ENCODE results near the gene MAP3K7. TPM values are rescaled to one million over a fixed set of nuclear protein-coding genes. Genes with fewer than 3 reads are reported as not detected.

Gene MAP3K7
- total RNA-seq, 1 donor from 2014 or later, result 31.8 TPM

DNA sequence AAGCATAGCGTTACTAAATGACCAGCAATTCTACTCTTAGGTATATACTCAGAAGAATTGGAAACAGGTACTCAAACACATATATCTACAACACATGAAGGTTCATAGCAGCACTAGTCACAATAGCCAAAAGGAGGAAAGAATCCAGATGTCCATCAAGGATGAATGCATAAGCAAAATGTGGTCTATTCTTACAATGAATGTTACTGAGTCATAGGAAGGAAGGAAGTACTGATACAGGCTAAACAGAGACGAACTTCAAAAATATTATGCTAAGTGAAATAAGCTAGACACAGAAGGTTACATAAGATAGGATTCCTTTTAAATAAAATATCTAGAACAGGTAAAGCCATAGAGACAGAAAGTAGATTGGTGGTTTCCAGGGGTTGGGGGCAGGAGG, 93.5 kb downstream of the MAP3K7 start:
- DNase-seq (ENCODE audit: extremely low spot score, unreplicated experiment), result no peak
- Mint-ChIP-seq H3K9me3 (ENCODE audit: unreplicated experiment) (no peaks in the 10 kb centered on the region), H3K27ac (ENCODE audit: unreplicated experiment) (no peak overlapping the region), H3K4me1 (ENCODE audit: unreplicated experiment) (no peaks in the 10 kb centered on the region), H3K27me3 (ENCODE audit: unreplicated experiment) (peaks cover 16% of the 10 kb centered on the region), H3K36me3 (ENCODE audit: unreplicated experiment) (no peaks in the 10 kb centered on the region), H3K4me3 (ENCODE audit: unreplicated experiment) (no peak overlapping the region)
- TF ChIP-seq, protein P1, sequence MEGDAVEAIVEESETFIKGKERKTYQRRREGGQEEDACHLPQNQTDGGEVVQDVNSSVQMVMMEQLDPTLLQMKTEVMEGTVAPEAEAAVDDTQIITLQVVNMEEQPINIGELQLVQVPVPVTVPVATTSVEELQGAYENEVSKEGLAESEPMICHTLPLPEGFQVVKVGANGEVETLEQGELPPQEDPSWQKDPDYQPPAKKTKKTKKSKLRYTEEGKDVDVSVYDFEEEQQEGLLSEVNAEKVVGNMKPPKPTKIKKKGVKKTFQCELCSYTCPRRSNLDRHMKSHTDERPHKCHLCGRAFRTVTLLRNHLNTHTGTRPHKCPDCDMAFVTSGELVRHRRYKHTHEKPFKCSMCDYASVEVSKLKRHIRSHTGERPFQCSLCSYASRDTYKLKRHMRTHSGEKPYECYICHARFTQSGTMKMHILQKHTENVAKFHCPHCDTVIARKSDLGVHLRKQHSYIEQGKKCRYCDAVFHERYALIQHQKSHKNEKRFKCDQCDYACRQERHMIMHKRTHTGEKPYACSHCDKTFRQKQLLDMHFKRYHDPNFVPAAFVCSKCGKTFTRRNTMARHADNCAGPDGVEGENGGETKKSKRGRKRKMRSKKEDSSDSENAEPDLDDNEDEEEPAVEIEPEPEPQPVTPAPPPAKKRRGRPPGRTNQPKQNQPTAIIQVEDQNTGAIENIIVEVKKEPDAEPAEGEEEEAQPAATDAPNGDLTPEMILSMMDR (IDR thresholded peaks at IDR 0.05), result no peak

DNA sequence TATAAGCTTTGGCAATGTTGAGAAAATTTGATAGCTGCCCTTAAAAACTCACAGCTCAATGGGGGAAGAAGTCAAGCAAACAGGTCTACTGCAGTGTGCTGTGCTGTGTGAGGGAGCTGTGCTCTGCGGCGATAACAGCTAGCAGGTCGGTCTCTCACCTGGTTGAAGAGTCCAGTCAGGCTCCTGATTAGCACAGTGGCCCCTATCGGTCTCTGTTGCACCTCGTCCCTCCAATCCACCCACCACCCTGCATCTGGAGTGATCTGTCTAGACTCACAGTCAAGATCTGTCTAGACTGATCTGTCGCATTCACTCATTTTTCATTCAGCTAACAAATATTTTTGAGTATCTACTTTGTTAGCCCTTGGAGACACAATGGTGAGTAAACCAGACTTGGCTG, 94.1 kb downstream of the MAP3K7 start:
- TF ChIP-seq, protein P1 (IDR thresholded peaks at IDR 0.05), result no peak
- Mint-ChIP-seq H3K4me1 (ENCODE audit: unreplicated experiment) (no peaks in the 10 kb centered on the region), H3K9me3 (ENCODE audit: unreplicated experiment) (no peaks in the 10 kb centered on the region), H3K36me3 (ENCODE audit: unreplicated experiment) (no peaks in the 10 kb centered on the region), H3K27me3 (ENCODE audit: unreplicated experiment) (peaks cover 19% of the 10 kb centered on the region), H3K27ac (ENCODE audit: unreplicated experiment) (no peak overlapping the region), H3K4me3 (ENCODE audit: unreplicated experiment) (no peak overlapping the region)
- no peak for DNase-seq (ENCODE audit: extremely low spot score, unreplicated experiment)

DNA sequence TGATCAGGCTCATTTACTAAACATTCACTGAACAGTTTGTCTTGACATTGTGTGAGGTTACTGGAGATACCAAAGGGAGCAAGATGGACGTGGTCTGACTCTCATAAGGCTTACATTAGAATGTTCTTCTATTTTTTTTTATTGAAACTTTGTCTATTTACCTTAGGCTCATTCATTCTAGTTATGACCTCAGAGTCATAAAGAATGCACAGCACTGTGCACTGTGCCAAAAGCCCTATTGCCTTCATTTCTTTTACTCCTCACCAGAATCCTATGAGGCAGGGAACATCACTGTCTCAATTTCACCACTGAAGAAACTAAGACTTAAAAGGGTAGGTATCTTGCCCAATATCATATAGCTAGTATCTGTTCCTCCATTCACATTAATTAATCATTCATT, 94.5 kb downstream of the MAP3K7 start:
- TF ChIP-seq, protein P1 (IDR thresholded peaks at IDR 0.05), result no peak
- Mint-ChIP-seq H3K36me3 (ENCODE audit: unreplicated experiment) (no peaks in the 10 kb centered on the region), H3K4me3 (ENCODE audit: unreplicated experiment) (no peak overlapping the region), H3K27ac (ENCODE audit: unreplicated experiment) (no peak overlapping the region), H3K9me3 (ENCODE audit: unreplicated experiment) (no peaks in the 10 kb centered on the region), H3K4me1 (ENCODE audit: unreplicated experiment) (no peaks in the 10 kb centered on the region), H3K27me3 (ENCODE audit: unreplicated experiment) (peaks cover 22% of the 10 kb centered on the region)
- no peak for DNase-seq (ENCODE audit: extremely low spot score, unreplicated experiment)

DNA sequence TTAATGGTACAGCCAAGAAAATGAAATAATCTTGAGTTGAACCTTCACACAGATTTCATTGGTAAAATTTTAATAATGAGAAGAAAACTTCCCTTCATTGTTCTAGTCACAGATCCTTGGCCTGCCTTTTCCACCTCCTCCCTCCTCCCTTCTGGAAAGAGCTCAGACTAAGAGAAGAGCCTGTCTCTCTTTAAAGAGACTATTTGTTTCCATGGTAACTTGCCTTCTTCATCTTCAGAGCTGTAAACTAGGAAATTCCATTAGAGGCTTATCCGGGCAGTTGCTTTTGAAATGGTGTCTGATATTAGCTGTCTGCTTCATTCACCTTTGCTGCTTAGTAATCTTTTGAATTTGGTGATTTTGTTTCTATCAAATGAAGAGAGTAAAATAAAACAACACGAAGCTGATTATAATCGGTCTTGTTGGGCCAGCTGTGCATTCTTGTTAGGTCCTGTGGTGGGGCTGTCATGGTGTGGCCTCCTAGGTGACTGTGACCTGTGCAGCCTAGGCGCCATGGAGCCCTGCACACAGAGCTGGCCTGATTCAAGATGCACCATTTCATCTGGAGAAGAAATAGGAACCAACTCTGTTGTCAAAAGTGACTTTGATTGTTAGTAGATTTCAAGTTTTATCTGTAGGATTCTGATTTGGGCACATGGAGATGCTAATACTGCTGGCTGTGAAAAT, 96.7 kb downstream of the MAP3K7 start:
- Mint-ChIP-seq H3K4me3 (ENCODE audit: unreplicated experiment) (no peak overlapping the region), H3K9me3 (ENCODE audit: unreplicated experiment) (no peaks in the 10 kb centered on the region), H3K36me3 (ENCODE audit: unreplicated experiment) (no peaks in the 10 kb centered on the region), H3K4me1 (ENCODE audit: unreplicated experiment) (no peaks in the 10 kb centered on the region), H3K27me3 (ENCODE audit: unreplicated experiment) (peaks cover 22% of the 10 kb centered on the region), H3K27ac (ENCODE audit: unreplicated experiment) (no peak overlapping the region)
- DNase-seq (ENCODE audit: extremely low spot score, unreplicated experiment), result no peak
- TF ChIP-seq, protein P1 (IDR thresholded peaks at IDR 0.05), result no peak

DNA sequence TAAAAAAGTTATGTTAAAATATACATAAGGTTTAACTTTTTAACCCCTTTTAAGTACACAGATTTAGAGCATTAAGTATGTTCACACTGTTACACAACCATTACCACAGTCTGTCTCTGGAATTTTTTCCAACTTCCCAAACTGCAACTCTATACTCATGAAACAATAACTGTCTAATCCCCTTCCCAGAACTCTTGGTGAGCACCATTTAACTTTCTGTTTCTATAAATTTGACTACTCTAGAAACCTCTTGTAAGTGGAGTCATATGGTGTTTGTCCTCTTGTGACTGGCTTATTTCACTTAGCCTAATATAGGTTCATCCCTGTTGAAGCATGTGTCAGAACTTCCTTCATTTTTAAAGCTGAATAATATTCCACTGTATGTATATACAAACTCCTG, 98.1 kb downstream of the MAP3K7 start:
- H3K4me3 Mint-ChIP-seq (ENCODE audit: unreplicated experiment), result no peak overlapping the region
- H3K9me3 Mint-ChIP-seq (ENCODE audit: unreplicated experiment), result no peaks in the 10 kb centered on the region
- H3K4me1 Mint-ChIP-seq (ENCODE audit: unreplicated experiment), result no peaks in the 10 kb centered on the region
- no peaks in the 10 kb centered on the region for H3K36me3 Mint-ChIP-seq (ENCODE audit: unreplicated experiment)
- TF ChIP-seq, protein P1 (IDR thresholded peaks at IDR 0.05), result no peak
- H3K27me3 Mint-ChIP-seq (ENCODE audit: unreplicated experiment), result peaks cover 28% of the 10 kb centered on the region
- no peak for DNase-seq (ENCODE audit: extremely low spot score, unreplicated experiment)
- no peak overlapping the region for H3K27ac Mint-ChIP-seq (ENCODE audit: unreplicated experiment)
